Prostate gland (tissue), 2 donors: ENCODE data around the gene ALK.

Experiments
- CTCF ChIP-seq, 4 experiments: fragments of 200-600 bp in 2 of 4; fragments of 450-650 bp in 2 of 4; sonication (generic) in 2 of 4; IDR thresholded peaks; 1 replicate in 3 of 4; 2 replicates in 1 of 4; pipeline ENCODE4 v1.5.1; 2016 to 2019; ENCODE audit warnings: antibody characterized with exemption in 4 of 4, mild to moderate bottlenecking in 2 of 4, moderate library complexity in 2 of 4
- POLR2A ChIP-seq: fragments of 450-650 bp; IDR thresholded peaks from one replicate; pipeline ENCODE4 v1.6.1; 2016; ENCODE audit warnings: antibody characterized with exemption, mild to moderate bottlenecking
- POLR2AphosphoS5 ChIP-seq: sonication (generic); formaldehyde crosslinking; IDR thresholded peaks from one replicate; pipeline ENCODE4 v1.6.1; 2017; ENCODE audit warnings: antibody characterized with exemption

- TF ChIP-seq CTCF (IDR thresholded peaks at IDR 0.05) (no peak), POLR2A (no peak), POLR2AphosphoS5 (no peak)
Observed at GRCh38 chr2:29393676-29394075, 527.7 kb downstream of the ALK start.
